Common myeloid progenitor, CD34-positive (primary cell): Measurements from ENCODE around the gene SERPINI1.
A peak's percentile ranks its signal among the peaks of the same experiment; 100 is the strongest.

Experiments used
- CTCF ChIA-PET: fragments of 350-600 bp; sonication (Branson Sonifier 250); formaldehyde crosslinking; loops from one replicate; lab custom pipeline; 2021; ENCODE audit warnings: antibody characterized with exemption; lab: Charles Lee
- POLR2A ChIA-PET: fragments of 350-600 bp; sonication (Branson Sonifier 250); formaldehyde crosslinking; loops from one replicate; lab custom pipeline; 2021; ENCODE audit warnings: antibody characterized with exemption; lab: Charles Lee
- DNase-seq, 3 donors: peaks; one replicate each; pipeline versions ENCODE4 v3.0.0 to v3.0.0-alpha.2; 2013
- H3K27ac ChIP-seq, 2 experiments: 1 replicate in 1 of 2; 2 replicates in 1 of 2; pipeline ENCODE4 v1.7.0; 2013; ENCODE audit warnings: inconsistent platforms in 2 of 2, low read length in 2 of 2, mild to moderate bottlenecking in 2 of 2, low read depth in 1 of 2, moderate library complexity in 1 of 2; ENCODE audit not compliant: severe bottlenecking in 2 of 2, insufficient read depth in 1 of 2, poor library complexity in 1 of 2
- H3K27me3 ChIP-seq, 5 experiments: replicated peaks in 2 of 5; 1 replicate in 3 of 5; 2 replicates in 2 of 5; pipeline versions ENCODE4 v1.6.1 to v1.7.0; 2013; ENCODE audit warnings: low read length in 4 of 5, mild to moderate bottlenecking in 2 of 5, moderate library complexity in 2 of 5, inconsistent platforms in 1 of 5; ENCODE audit not compliant: insufficient read depth in 5 of 5, control insufficient read depth in 4 of 5
- H3K36me3 ChIP-seq, 4 experiments: 1 replicate in 2 of 4; 2 replicates in 2 of 4; pipeline versions ENCODE4 v1.6.1 to v1.7.0; 2013; ENCODE audit warnings: low read length in 3 of 4, control low read depth in 1 of 4, mild to moderate bottlenecking in 1 of 4; ENCODE audit not compliant: control insufficient read depth in 4 of 4, insufficient read depth in 4 of 4
- H3K4me1 ChIP-seq, 4 experiments: 1 replicate in 3 of 4; 2 replicates in 1 of 4; pipeline versions ENCODE4 v1.6.1 to v1.7.1; 2013; ENCODE audit warnings: low read length in 3 of 4, mild to moderate bottlenecking in 3 of 4, control low read depth in 1 of 4, inconsistent platforms in 1 of 4, moderate library complexity in 1 of 4; ENCODE audit not compliant: control insufficient read depth in 4 of 4, insufficient read depth in 4 of 4; ENCODE audit errors: control extremely low read depth in 1 of 4
- H3K4me3 ChIP-seq, 7 experiments: 1 replicate in 4 of 7; 2 replicates in 3 of 7; pipeline versions ENCODE4 v1.5.1 to v1.7.0; 2013; ENCODE audit warnings: mild to moderate bottlenecking in 7 of 7, low read length in 6 of 7, moderate library complexity in 6 of 7, inconsistent platforms in 2 of 7, low read depth in 2 of 7, control low read depth in 1 of 7; ENCODE audit not compliant: insufficient read depth in 4 of 7, control insufficient read depth in 1 of 7; ENCODE audit errors: extremely low read depth in 1 of 7
- H3K9me3 ChIP-seq, 5 experiments: 1 replicate in 4 of 5; 2 replicates in 1 of 5; pipeline versions ENCODE4 v1.6.1 to v1.7.1; 2013; ENCODE audit warnings: low read length in 4 of 5, mild to moderate bottlenecking in 2 of 5, inconsistent platforms in 1 of 5, low read depth in 1 of 5, moderate library complexity in 1 of 5; ENCODE audit not compliant: control insufficient read depth in 4 of 5, insufficient read depth in 2 of 5; ENCODE audit errors: control extremely low read depth in 1 of 5
- WGBS: methylation state at CpG from one replicate; pipeline ENCODE4 v1.1.5; 2013; ENCODE audit not compliant: insufficient coverage; 5-methylcytosine and 5-hydroxymethylcytosine counted together

Gene SERPINI1

GRCh38 chr3:167870759-167871158, 135.2 kb downstream of the SERPINI1 start:
- Histone ChIP-seq H3K9me3 (no peaks in the 10 kb centered on the region), H3K36me3 (no peaks in the 10 kb centered on the region), H3K4me3 (no peak overlapping the region), H3K27ac (no peak overlapping the region), H3K4me1 (no peaks in the 10 kb centered on the region), H3K27me3 (no peaks in the 10 kb centered on the region)
- POLR2A ChIA-PET, result no interaction called here
- WGBS, result 100% methylated on average over 3 of the region's 4 CpGs
- CTCF ChIA-PET, result interaction anchor here (0.7 to 1.1 kb wide), 3 partner anchors 9 to 58 kb away, joined by 3 to 4 read pairs (median 3); no protein-coding TSS in a partner anchor
- no peak for DNase-seq

DNA sequence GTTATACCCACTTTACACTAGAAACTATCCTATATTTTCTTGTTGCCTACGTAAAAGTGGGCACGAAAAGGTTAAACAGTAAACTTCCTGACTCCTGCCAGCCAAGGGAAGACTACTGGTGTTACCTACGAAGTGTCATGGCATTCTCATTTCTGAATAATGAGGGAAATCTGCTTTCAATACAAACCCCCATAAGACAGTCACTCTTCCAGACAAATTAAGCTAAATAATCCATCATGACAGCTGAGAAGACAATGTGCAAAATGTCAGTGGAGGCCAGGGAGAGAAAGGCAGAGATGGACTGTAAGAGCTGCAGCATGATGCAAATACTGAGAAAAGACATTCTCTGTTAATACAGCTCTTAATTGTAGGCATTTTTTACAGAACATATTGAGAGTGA, 136.5 kb downstream of the SERPINI1 start:
- no peaks in the 10 kb centered on the region for H3K9me3 ChIP-seq
- H3K4me1 ChIP-seq, result peaks cover 3 to 7% (median 6%) of the 10 kb centered on the region in 4 experiments
- no peak overlapping the region for H3K27ac ChIP-seq
- WGBS, result no CpG with 5 or more reads among the region's 3 CpGs
- CTCF ChIA-PET, result interaction anchor here (1.0 to 1.9 kb wide), 4 partner anchors 10 to 171 kb away, joined by 3 to 10 read pairs (median 3); no protein-coding TSS in a partner anchor
- no peak overlapping the region for H3K4me3 ChIP-seq
- no peaks in the 10 kb centered on the region for H3K36me3 ChIP-seq
- POLR2A ChIA-PET, result no interaction called here
- no peak for DNase-seq
- no peaks in the 10 kb centered on the region for H3K27me3 ChIP-seq

DNA sequence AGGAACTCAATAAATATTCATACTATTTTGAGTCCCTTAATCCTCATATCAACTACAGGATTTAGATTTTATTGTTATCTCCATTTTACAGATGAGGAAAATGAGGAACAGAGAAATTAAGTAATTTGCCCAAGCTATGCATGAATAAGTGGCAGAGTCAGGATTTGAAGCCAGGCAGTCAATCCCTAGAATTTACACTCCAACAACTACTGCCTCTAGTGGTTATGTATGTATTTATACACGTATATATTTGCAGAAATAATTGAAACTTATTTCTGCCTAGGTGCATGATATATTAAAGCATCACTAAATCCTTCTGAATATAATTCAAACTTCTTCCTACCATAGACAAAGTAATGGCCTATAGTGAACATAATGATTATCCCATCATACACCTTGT, 137.4 kb downstream of the SERPINI1 start:
- no CpG with 5 or more reads among the region's 1 CpG for WGBS
- H3K27ac ChIP-seq, result no peak overlapping the region
- DNase-seq, result peak in 1 of 3 donors; percentile 9
- no peaks in the 10 kb centered on the region for H3K27me3 ChIP-seq
- no peaks in the 10 kb centered on the region for H3K36me3 ChIP-seq
- no peak overlapping the region for H3K4me3 ChIP-seq
- CTCF ChIA-PET, result interaction anchor here (1.2 to 1.9 kb wide), 2 partner anchors 9 to 20 kb away, joined by 3 to 10 read pairs; no protein-coding TSS in a partner anchor
- H3K9me3 ChIP-seq, result no peaks in the 10 kb centered on the region
- POLR2A ChIA-PET, result no interaction called here
- peaks cover 3 to 11% (median 8%) of the 10 kb centered on the region in 4 experiments for H3K4me1 ChIP-seq

- ChIA-PET CTCF (no interaction called here), POLR2A (no interaction called here)
- H3K4me3 ChIP-seq, result no peak overlapping the region
- no peaks in the 10 kb centered on the region for H3K9me3 ChIP-seq
- no peaks in the 10 kb centered on the region for H3K27me3 ChIP-seq
- H3K27ac ChIP-seq, result no peak overlapping the region
- H3K36me3 ChIP-seq, result no peaks in the 10 kb centered on the region
- peaks cover 3 to 11% (median 8%) of the 10 kb centered on the region in 4 experiments for H3K4me1 ChIP-seq
- DNase-seq, result no peak
Observed at GRCh38 chr3:167874671-167875372, 139.3 kb downstream of the SERPINI1 start.
